ENCODE results near the gene KIFC3.
"Not testable (repeated sequence)": the region's sequence is repeated elsewhere in the genome, so short reads cannot be mapped to it uniquely, and the experiment has no call there.

Gene KIFC3

GRCh38 chr16:57826706-57827625, 24.7 kb upstream of the KIFC3 start:
- in situ Hi-C loops (cut with HindIII; ENCODE audit: low pct_ligation_motif_present, low pct_unique_long_range_greater_than_20kb, low sequenced_read_pairs): no loop called here
- peak; percentile 72 for DNase-seq

GRCh38 chr16:57826052-57826451, 23.8 kb upstream of the KIFC3 start:
- no peak for DNase-seq
- in situ Hi-C loops (cut with HindIII; ENCODE audit: low pct_ligation_motif_present, low pct_unique_long_range_greater_than_20kb, low sequenced_read_pairs): no loop called here

GRCh38 chr16:57825298-57826044, 23.2 kb upstream of the KIFC3 start:
- no peak for DNase-seq
- in situ Hi-C loops (cut with HindIII; ENCODE audit: low pct_ligation_motif_present, low pct_unique_long_range_greater_than_20kb, low sequenced_read_pairs): no loop called here

GRCh38 chr16:57824888-57825287, 22.6 kb upstream of the KIFC3 start:
- peak; percentile 65 for DNase-seq
- in situ Hi-C loops (cut with HindIII; ENCODE audit: low pct_ligation_motif_present, low pct_unique_long_range_greater_than_20kb, low sequenced_read_pairs): no loop called here

GRCh38 chr16:57823836-57824235, 21.5 kb upstream of the KIFC3 start:
- in situ Hi-C loops (cut with HindIII; ENCODE audit: low pct_ligation_motif_present, low pct_unique_long_range_greater_than_20kb, low sequenced_read_pairs): no loop called here

GRCh38 chr16:57822856-57823255, 20.6 kb upstream of the KIFC3 start:
- in situ Hi-C loops (cut with HindIII; ENCODE audit: low pct_ligation_motif_present, low pct_unique_long_range_greater_than_20kb, low sequenced_read_pairs): no loop called here
- no peak for DNase-seq

More at GRCh38 chr16:57823836-57824235, 21.5 kb upstream of the KIFC3 start:
- DNase-seq: no peak

GRCh38 chr16:57822018-57822553, 19.8 kb upstream of the KIFC3 start:
- no peak for DNase-seq

GRCh38 chr16:57821149-57821971, 19.1 kb upstream of the KIFC3 start:
- in situ Hi-C loops (cut with HindIII; ENCODE audit: low pct_ligation_motif_present, low pct_unique_long_range_greater_than_20kb, low sequenced_read_pairs): no loop called here
- no peak for DNase-seq

More at GRCh38 chr16:57822018-57822553, 19.8 kb upstream of the KIFC3 start:
- in situ Hi-C loops (cut with HindIII; ENCODE audit: low pct_ligation_motif_present, low pct_unique_long_range_greater_than_20kb, low sequenced_read_pairs): no loop called here

- no peak for DNase-seq
- in situ Hi-C loops (cut with HindIII; ENCODE audit: low pct_ligation_motif_present, low pct_unique_long_range_greater_than_20kb, low sequenced_read_pairs): no loop called here
Measured at GRCh38 chr16:57818377-57819064, 16.2 kb upstream of the KIFC3 start.

GRCh38 chr16:57817680-57818079, 15.4 kb upstream of the KIFC3 start:
- in situ Hi-C loops (cut with HindIII; ENCODE audit: low pct_ligation_motif_present, low pct_unique_long_range_greater_than_20kb, low sequenced_read_pairs): no loop called here
- DNase-seq: no peak

GRCh38 chr16:57815987-57816745, 13.9 kb upstream of the KIFC3 start:
- in situ Hi-C loops (cut with HindIII; ENCODE audit: low pct_ligation_motif_present, low pct_unique_long_range_greater_than_20kb, low sequenced_read_pairs): no loop called here
- peak; percentile 95 for DNase-seq

- no peak for DNase-seq
- in situ Hi-C loops (cut with HindIII; ENCODE audit: low pct_ligation_motif_present, low pct_unique_long_range_greater_than_20kb, low sequenced_read_pairs): no loop called here
Measured at GRCh38 chr16:57814896-57815295, 12.6 kb upstream of the KIFC3 start.

- DNase-seq: no peak
- in situ Hi-C loops (cut with HindIII; ENCODE audit: low pct_ligation_motif_present, low pct_unique_long_range_greater_than_20kb, low sequenced_read_pairs): no loop called here
Measured at GRCh38 chr16:57813466-57813865, 11.2 kb upstream of the KIFC3 start.

GRCh38 chr16:57811340-57811739, 9.0 kb upstream of the KIFC3 start:
- DNase-seq; in situ Hi-C loops (cut with HindIII; ENCODE audit: low pct_ligation_motif_present, low pct_unique_long_range_greater_than_20kb, low sequenced_read_pairs): not testable (repeated sequence)

GRCh38 chr16:57810197-57811031, 8.1 kb upstream of the KIFC3 start:
- DNase-seq: peak; percentile 98
- in situ Hi-C loops (cut with HindIII; ENCODE audit: low pct_ligation_motif_present, low pct_unique_long_range_greater_than_20kb, low sequenced_read_pairs): no loop called here

All from ACHN (cell line).